PC-3 (cell line): Measurements from ENCODE around the gene RTP1. TPM values are rescaled to one million over a fixed set of nuclear protein-coding genes. Genes with fewer than 3 reads are reported as not detected.
A peak's percentile ranks its signal among the peaks of the same experiment; 100 is the strongest.

ENCODE experiments used
- ATAC-seq: fragments of 200-7000 bp; cut with Tn5 transposase; 2 replicates; pipeline ENCODE4 v1.9.1; 2020; ENCODE audit warnings: mild to moderate bottlenecking, moderate library complexity
- BruUV-seq: library from RNA; stranded (reverse); fragments of 400-500 nt; replicated peaks from 2 replicates; lab custom pipeline; 2021; lab: Mats Ljungman, UMichigan
- CTCF ChIA-PET: fragments of 300-600 bp; sonication (Branson Sonifier 250); formaldehyde crosslinking; loops from one replicate; lab custom pipeline; 2022; ENCODE audit warnings: antibody characterized with exemption; lab: Charles Lee
- POLR2A ChIA-PET: fragments of 300-600 bp; sonication (Branson Sonifier 250); formaldehyde crosslinking; loops from one replicate; lab custom pipeline; 2022; ENCODE audit warnings: antibody characterized with exemption; ENCODE audit not compliant: unreplicated experiment; lab: Charles Lee
- DNase-seq: peaks from one replicate; pipeline ENCODE4 v3.0.0-alpha.2; 2015
- H2AFZ ChIP-seq: fragments of 300-600 bp; sonication (generic); 2 replicates; pipeline ENCODE4 v1.6.0; 2016; ENCODE audit warnings: antibody characterized with exemption, low read length
- H3F3A ChIP-seq: fragments of 300-600 bp; sonication (generic); one replicate; pipeline ENCODE4 v1.6.0; 2017; ENCODE audit warnings: antibody characterized with exemption, low read length, control low read depth, mild to moderate bottlenecking; ENCODE audit not compliant: unreplicated experiment
- H3K27ac ChIP-seq: fragments of 300-600 bp; sonication (generic); 2 replicates; pipeline ENCODE4 v1.5.1; 2016; ENCODE audit warnings: mild to moderate bottlenecking, low read length
- H3K27me3 ChIP-seq: fragments of 300-600 bp; sonication (generic); 2 replicates; pipeline ENCODE4 v1.6.1; 2016; ENCODE audit warnings: low read length, mixed read lengths
- H3K36me3 ChIP-seq: fragments of 300-600 bp; sonication (generic); 2 replicates; pipeline ENCODE4 v1.6.1; 2016; ENCODE audit warnings: low read depth, mixed run types, low read length, mixed read lengths
- H3K4me1 ChIP-seq: fragments of 300-600 bp; sonication (generic); 2 replicates; pipeline ENCODE4 v1.5.1; 2016; ENCODE audit warnings: low read length; ENCODE audit not compliant: insufficient read depth
- H3K4me2 ChIP-seq: fragments of 300-600 bp; sonication (generic); 2 replicates; pipeline ENCODE4 v1.6.0; 2016; ENCODE audit warnings: low read length
- H3K4me3 ChIP-seq: fragments of 300-600 bp; sonication (generic); 2 replicates; pipeline ENCODE4 v1.5.1; 2016; ENCODE audit warnings: mild to moderate bottlenecking, low read length, mixed read lengths
- H3K79me2 ChIP-seq: fragments of 300-600 bp; sonication (generic); 2 replicates; pipeline ENCODE4 v1.6.1; 2017; ENCODE audit warnings: low read length, mixed read lengths
- H3K9ac ChIP-seq: fragments of 300-600 bp; sonication (generic); 2 replicates; pipeline ENCODE4 v1.6.0; 2016; ENCODE audit warnings: mild to moderate bottlenecking, low read length
- H3K9me2 ChIP-seq: fragments of 300-600 bp; sonication (generic); replicated peaks from 2 replicates; pipeline ENCODE4 v1.6.1; 2016; ENCODE audit warnings: mixed run types, low read length, mixed read lengths
- H3K9me3 ChIP-seq: fragments of 300-600 bp; sonication (generic); 2 replicates; pipeline ENCODE4 v1.6.1; 2016; ENCODE audit warnings: low read length, mixed read lengths
- H4K20me1 ChIP-seq: fragments of 300-600 bp; sonication (generic); 2 replicates; pipeline ENCODE4 v1.6.1; 2016; ENCODE audit warnings: low read length, mixed read lengths
- EZH2 ChIP-seq: fragments of 300-600 bp; sonication (generic); IDR thresholded peaks from one replicate; pipeline ENCODE4 v1.6.1; 2017; ENCODE audit warnings: antibody characterized with exemption, mild to moderate bottlenecking, low read length; ENCODE audit not compliant: unreplicated experiment
- EZH2phosphoT487 ChIP-seq: fragments of 300-600 bp; sonication (generic); IDR thresholded peaks from 2 replicates; pipeline ENCODE4 v1.6.1; 2018; ENCODE audit warnings: mild to moderate bottlenecking, antibody characterized with exemption, low read length, borderline replicate concordance
- intact Hi-C: fragments of 100-400 bp; cut with micrococcal nuclease; formaldehyde crosslinking; loops from 2 replicates; pipeline ENCODE4 v1.9.0; 2023
- total RNA-seq: library from RNA; depleted of rRNA; stranded (reverse); fragments of >200 nt; gene quantifications from 2 replicates; pipeline ENCODE4 v1.2.3, GENCODE V29; 2014
- TF ChIP-seq, protein P1 (sequence below): fragments of 300-600 bp; sonication (generic); conservative IDR thresholded peaks from 2 replicates; pipeline ENCODE4 v1.5.1; 2017; ENCODE audit warnings: antibody characterized with exemption, low read depth, mild to moderate bottlenecking, low read length

Gene RTP1
- total RNA-seq, 1 experiment from 2014 or later = not detected

DNA sequence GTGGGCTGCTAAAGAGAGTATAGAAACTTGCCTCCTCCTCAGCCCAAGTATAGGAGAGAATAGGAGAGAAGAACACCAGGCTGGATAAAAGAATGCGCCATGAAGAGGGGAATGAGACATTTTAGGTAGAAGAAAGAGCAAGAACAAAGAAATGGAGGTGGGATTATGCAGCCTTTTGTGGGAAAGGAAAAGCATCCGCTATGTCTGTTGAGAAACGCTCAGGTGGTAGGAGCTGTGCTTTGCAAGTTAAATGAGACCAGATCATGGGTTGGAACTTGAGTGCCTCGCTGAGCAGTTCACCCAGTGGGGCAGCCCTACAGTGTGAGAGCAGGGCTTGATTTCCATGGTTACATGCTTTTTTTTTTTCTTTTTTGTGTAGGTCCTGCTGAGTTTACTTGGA lies 11.5 kb upstream of the RTP1 start:
- TF ChIP-seq, protein P1, sequence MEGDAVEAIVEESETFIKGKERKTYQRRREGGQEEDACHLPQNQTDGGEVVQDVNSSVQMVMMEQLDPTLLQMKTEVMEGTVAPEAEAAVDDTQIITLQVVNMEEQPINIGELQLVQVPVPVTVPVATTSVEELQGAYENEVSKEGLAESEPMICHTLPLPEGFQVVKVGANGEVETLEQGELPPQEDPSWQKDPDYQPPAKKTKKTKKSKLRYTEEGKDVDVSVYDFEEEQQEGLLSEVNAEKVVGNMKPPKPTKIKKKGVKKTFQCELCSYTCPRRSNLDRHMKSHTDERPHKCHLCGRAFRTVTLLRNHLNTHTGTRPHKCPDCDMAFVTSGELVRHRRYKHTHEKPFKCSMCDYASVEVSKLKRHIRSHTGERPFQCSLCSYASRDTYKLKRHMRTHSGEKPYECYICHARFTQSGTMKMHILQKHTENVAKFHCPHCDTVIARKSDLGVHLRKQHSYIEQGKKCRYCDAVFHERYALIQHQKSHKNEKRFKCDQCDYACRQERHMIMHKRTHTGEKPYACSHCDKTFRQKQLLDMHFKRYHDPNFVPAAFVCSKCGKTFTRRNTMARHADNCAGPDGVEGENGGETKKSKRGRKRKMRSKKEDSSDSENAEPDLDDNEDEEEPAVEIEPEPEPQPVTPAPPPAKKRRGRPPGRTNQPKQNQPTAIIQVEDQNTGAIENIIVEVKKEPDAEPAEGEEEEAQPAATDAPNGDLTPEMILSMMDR = no peak
- TF ChIP-seq EZH2 = no peak
- TF ChIP-seq EZH2phosphoT487 = no peak
- POLR2A ChIA-PET = no interaction called here
- H3K27me3 ChIP-seq = no peaks in the 10 kb centered on the region
- no peak for DNase-seq
- H2AFZ ChIP-seq = no peak overlapping the region
- H3K9me2 ChIP-seq = no peaks in the 10 kb centered on the region
- CTCF ChIA-PET = no interaction called here
- no peak for ATAC-seq
- H3K4me3 ChIP-seq = no peak overlapping the region
- H4K20me1 ChIP-seq = no peaks in the 10 kb centered on the region
- no peaks in the 10 kb centered on the region for H3K79me2 ChIP-seq
- H3K9me3 ChIP-seq = no peaks in the 10 kb centered on the region
- peaks cover 35% of the 10 kb centered on the region for H3K4me1 ChIP-seq
- no TSS peak for BruUV-seq
- intact Hi-C loops = no loop called here
- no peaks in the 10 kb centered on the region for H3K36me3 ChIP-seq
- H3K27ac ChIP-seq = no peak overlapping the region
- H3K9ac ChIP-seq = no peak overlapping the region
- no peak overlapping the region for H3K4me2 ChIP-seq
- peaks cover 10% of the 10 kb centered on the region for H3F3A ChIP-seq

DNA sequence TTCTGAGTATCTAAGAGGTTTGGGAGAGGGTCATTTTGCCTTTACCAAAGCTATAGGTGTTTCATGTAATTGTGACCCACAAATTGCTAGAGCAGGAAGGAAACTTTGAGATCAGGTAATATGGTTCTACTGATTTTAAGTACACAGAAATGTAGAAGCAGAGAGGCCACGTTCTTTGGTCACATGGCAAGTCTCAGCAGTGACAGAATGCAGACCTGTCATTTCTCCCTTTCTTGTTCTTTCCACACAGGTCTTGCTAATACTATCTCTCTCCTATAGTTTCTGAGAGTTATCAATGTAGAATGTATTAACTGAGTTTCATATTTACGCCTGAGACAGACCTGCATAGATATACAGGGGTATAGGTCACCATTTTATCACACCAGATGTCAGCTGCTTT lies 10.9 kb upstream of the RTP1 start:
- intact Hi-C loops = no loop called here
- Histone ChIP-seq H2AFZ (no peak overlapping the region), H4K20me1 (no peaks in the 10 kb centered on the region), H3K9ac (no peak overlapping the region), H3K9me3 (no peaks in the 10 kb centered on the region), H3K4me2 (peak overlapping the region; percentile 50), H3K4me1 (peaks cover 35% of the 10 kb centered on the region), H3K79me2 (no peaks in the 10 kb centered on the region), H3K27ac (peak overlapping the region; percentile 83), H3K36me3 (no peaks in the 10 kb centered on the region), H3F3A (peaks cover 10% of the 10 kb centered on the region), H3K4me3 (no peak overlapping the region), H3K27me3 (no peaks in the 10 kb centered on the region), H3K9me2 (no peaks in the 10 kb centered on the region)
- ChIA-PET POLR2A (no interaction called here), CTCF (interaction anchor here (0.9 kb wide), 1 partner anchor 34 kb away, joined by 7 read pairs; no protein-coding TSS in a partner anchor)
- no peak; the same call in 1 of the 2 replicates for ATAC-seq
- no peak for TF ChIP-seq EZH2
- TF ChIP-seq, protein P1 = no peak
- TF ChIP-seq EZH2phosphoT487 = no peak
- BruUV-seq = no TSS peak
- DNase-seq = no peak

DNA sequence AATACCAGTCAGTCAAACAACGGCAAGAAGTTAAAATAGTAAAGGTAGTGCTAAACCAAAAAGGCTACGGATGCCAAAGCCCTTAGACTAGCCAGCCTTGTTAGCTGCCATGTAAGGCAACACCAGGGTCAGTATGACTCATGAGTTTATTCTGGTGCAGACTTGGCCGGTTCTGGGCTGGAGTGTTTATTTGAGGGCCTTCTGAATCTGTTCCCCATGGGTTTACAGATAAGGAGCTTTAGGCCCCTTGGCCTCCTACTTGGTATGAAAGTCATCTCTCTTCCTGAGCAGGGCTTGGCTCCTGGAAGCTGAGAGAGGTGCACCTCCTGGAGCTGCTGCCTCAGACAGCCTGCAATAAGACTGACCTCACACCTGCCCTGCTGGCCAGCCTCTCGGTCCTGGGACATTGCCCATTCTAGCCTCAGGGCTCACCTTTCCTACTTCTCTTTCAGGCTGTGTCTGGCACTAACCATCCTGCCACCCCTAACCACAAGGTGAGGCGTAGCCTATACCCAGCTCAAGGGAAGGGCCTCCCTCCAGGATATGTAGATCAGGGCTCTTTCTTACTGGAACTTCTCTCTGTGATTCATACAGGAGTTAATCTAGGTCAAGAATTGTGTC lies 10.4 kb upstream of the RTP1 start:
- CTCF ChIA-PET = interaction anchor here (0.9 kb wide), 1 partner anchor 33 kb away, joined by 7 read pairs; no protein-coding TSS in a partner anchor
- H3K9ac ChIP-seq = no peak overlapping the region
- peak overlapping the region; percentile 50 for H3K4me2 ChIP-seq

More for the DNA sequence above, 10.4 kb upstream of the RTP1 start:
- no TSS peak for BruUV-seq
- DNase-seq (peak; percentile 92), ATAC-seq (peak; percentile 85)
- H3K79me2 ChIP-seq = no peaks in the 10 kb centered on the region
- peak overlapping the region; percentile 43 for H2AFZ ChIP-seq
- H4K20me1 ChIP-seq = no peaks in the 10 kb centered on the region
- H3F3A ChIP-seq = peaks cover 10% of the 10 kb centered on the region
- POLR2A ChIA-PET = no interaction called here
- H3K27ac ChIP-seq = peak overlapping the region; percentile 83
- peak overlapping the region; percentile 30 for H3K4me3 ChIP-seq
- no peaks in the 10 kb centered on the region for H3K9me2 ChIP-seq
- intact Hi-C loops = no loop called here
- H3K9me3 ChIP-seq = no peaks in the 10 kb centered on the region
- H3K27me3 ChIP-seq = no peaks in the 10 kb centered on the region
- H3K36me3 ChIP-seq = no peaks in the 10 kb centered on the region
- no peak for TF ChIP-seq EZH2phosphoT487
- TF ChIP-seq, protein P1 = no peak
- TF ChIP-seq EZH2 = no peak
- H3K4me1 ChIP-seq = peaks cover 35% of the 10 kb centered on the region
